ENCODE data around the gene DYNLT3. TPM values are rescaled to one million over a fixed set of nuclear protein-coding genes. Genes with fewer than 3 reads are reported as not detected.

The DYNLT3 gene
- total and polyA plus RNA-seq, 8 donors: 8.2 to 47.0 (median 19.4) TPM

Small RNA genes lying within 50 kb of the gene (small RNA-seq; reads per million reads assigned to genes)
- gene RNU6-49P: 0 reads per million in 4 donors

Other genes starting within 250 kb of the DYNLT3 start
- gene XK, start 161.8 kb downstream of the DYNLT3 start, total RNA-seq: 10 to 100 TPM; 10.5 to 47.7 (median 17.0) TPM
- 10 to 100 TPM in 1 of 3 donors, 1 to 10 TPM in 2; 1.1 to 11.9 (median 2.2) TPM for gene XK, start 161.8 kb downstream of the DYNLT3 start, polyA plus RNA-seq
- 10 to 100 TPM in 1 of 5 donors, 1 to 10 TPM in 3, under 1 TPM in 1; 0.58 to 24.4 (median 3.1) TPM for gene CYBB, start 67.5 kb downstream of the DYNLT3 start, total RNA-seq
- 1 to 10 TPM; 1.7 to 4.7 (median 3.8) TPM for gene CYBB, start 67.5 kb downstream of the DYNLT3 start, polyA plus RNA-seq
- gene SYTL5, start 159.0 kb upstream of the DYNLT3 start, total RNA-seq: 10 to 100 TPM in 2 of 5 donors, 1 to 10 TPM in 2, under 1 TPM in 1; under 0.01 to 18.9 (median 7.4) TPM
- 10 to 100 TPM in 1 of 3 donors, 1 to 10 TPM in 2; 1.9 to 16.5 (median 2.0) TPM for gene SYTL5, start 159.0 kb upstream of the DYNLT3 start, polyA plus RNA-seq